Neural cell (in vitro differentiated cells): Measurements from ENCODE around the gene SCGB1C1. TPM values are rescaled to one million over a fixed set of nuclear protein-coding genes. Genes with fewer than 3 reads are reported as not detected.
A peak's percentile ranks its signal among the peaks of the same experiment; 100 is the strongest.

Experiments
- H2AFZ ChIP-seq: fragments of 200-600, 300-800 bp; sonication (generic), shearing (Covaris generic); 2 replicates; pipeline ENCODE4 v1.6.0; 2014; ENCODE audit warnings: low read depth, mild to moderate bottlenecking, antibody characterized with exemption, low read length, moderate library complexity
- H3F3A ChIP-seq: fragments of 200-600 bp; shearing (Covaris generic); 2 replicates; pipeline ENCODE4 v1.6.1; 2016; ENCODE audit warnings: mild to moderate bottlenecking, moderate library complexity, mixed read lengths, antibody characterized with exemption, low read length; ENCODE audit not compliant: insufficient read depth, poor library complexity, severe bottlenecking
- H3K27ac ChIP-seq: fragments of 200-600, 300-800 bp; sonication (generic), shearing (Covaris generic); 2 replicates; pipeline ENCODE4 v1.5.1; 2014; ENCODE audit warnings: mild to moderate bottlenecking, low read length, moderate library complexity
- H3K27me3 ChIP-seq: fragments of 300-800, 200-600 bp; sonication (generic), shearing (Covaris generic); 2 replicates; pipeline ENCODE4 v1.6.0; 2014; ENCODE audit warnings: mild to moderate bottlenecking, low read depth, low read length, moderate library complexity; ENCODE audit not compliant: insufficient read depth
- H3K36me3 ChIP-seq: fragments of 300-800, 200-600 bp; sonication (generic), shearing (Covaris generic); 2 replicates; pipeline ENCODE4 v1.5.1; 2014; ENCODE audit warnings: mild to moderate bottlenecking, antibody characterized with exemption, low read length, moderate library complexity; ENCODE audit not compliant: insufficient read depth
- H3K4me2 ChIP-seq: fragments of 300-800, 200-600 bp; sonication (generic), shearing (Covaris generic); 2 replicates; pipeline ENCODE4 v1.6.0; 2014; ENCODE audit warnings: mild to moderate bottlenecking, low read length
- H3K4me3 ChIP-seq: fragments of 300-800, 200-600 bp; sonication (generic), shearing (Covaris generic); 2 replicates; pipeline ENCODE4 v1.5.1; 2014; ENCODE audit warnings: mild to moderate bottlenecking, low read length, moderate library complexity
- H3K79me2 ChIP-seq: fragments of 200-600 bp; shearing (Covaris generic); replicated peaks from 2 replicates; pipeline ENCODE4 v1.6.0; 2014; ENCODE audit warnings: mild to moderate bottlenecking, low read length, moderate library complexity; ENCODE audit not compliant: insufficient read depth
- H3K9ac ChIP-seq: fragments of 300-800, 200-600 bp; sonication (generic), shearing (Covaris generic); 2 replicates; pipeline ENCODE4 v1.6.1; 2016; ENCODE audit warnings: mild to moderate bottlenecking, low read length, mixed read lengths
- H3K9me2 ChIP-seq: fragments of 200-600 bp; shearing (Covaris generic); 2 replicates; pipeline ENCODE4 v1.6.1; 2016; ENCODE audit warnings: mild to moderate bottlenecking, low read length, mixed read lengths; ENCODE audit not compliant: insufficient read depth
- H3K9me3 ChIP-seq: fragments of 200-600, 300-800 bp; sonication (generic), shearing (Covaris generic); 2 replicates; pipeline ENCODE4 v1.6.1; 2016; ENCODE audit warnings: mild to moderate bottlenecking, mixed run types, low read length, moderate library complexity, mixed read lengths
- H4K20me1 ChIP-seq: fragments of 200-600 bp; shearing (Covaris generic); 2 replicates; pipeline ENCODE4 v1.6.1; 2016; ENCODE audit warnings: mild to moderate bottlenecking, mixed run types; ENCODE audit not compliant: insufficient read depth
- CTCF ChIP-seq: fragments of 450-650 bp; IDR thresholded peaks from 2 replicates; pipeline ENCODE4 v1.5.1; 2014; ENCODE audit warnings: antibody characterized with exemption, mild to moderate bottlenecking, moderate library complexity; ENCODE audit not compliant: poor library complexity, severe bottlenecking
- EP300 ChIP-seq: fragments of 450-650 bp; conservative IDR thresholded peaks from 2 replicates; pipeline ENCODE4 v1.6.1; 2014; ENCODE audit warnings: antibody characterized with exemption, mild to moderate bottlenecking, moderate library complexity; ENCODE audit not compliant: poor library complexity, severe bottlenecking
- EZH2 ChIP-seq: fragments of 200-600, 300-800 bp; shearing (Covaris generic), sonication (generic); IDR thresholded peaks from 2 replicates; pipeline ENCODE4 v1.6.1; 2014; ENCODE audit warnings: antibody characterized with exemption, low read length, borderline replicate concordance, mild to moderate bottlenecking; ENCODE audit not compliant: insufficient read depth, poor library complexity, severe bottlenecking
- MXI1 ChIP-seq: fragments of 450-650 bp; conservative IDR thresholded peaks from 2 replicates; pipeline ENCODE4 v1.6.1; 2014; ENCODE audit warnings: antibody characterized with exemption, mild to moderate bottlenecking; ENCODE audit not compliant: poor library complexity, severe bottlenecking
- POLR2AphosphoS5 ChIP-seq: IDR thresholded peaks from 2 replicates; pipeline ENCODE4 v1.6.1; 2012
- RAD21 ChIP-seq: fragments of 450-650 bp; conservative IDR thresholded peaks from 2 replicates; pipeline ENCODE4 v1.6.1; 2014; ENCODE audit warnings: antibody characterized with exemption, mild to moderate bottlenecking, moderate library complexity
- REST ChIP-seq: IDR thresholded peaks from 2 replicates; pipeline ENCODE4 v1.6.1; 2012; ENCODE audit warnings: borderline replicate concordance
- SMC3 ChIP-seq: fragments of 450-650 bp; conservative IDR thresholded peaks from 2 replicates; pipeline ENCODE4 v1.6.1; 2014; ENCODE audit warnings: antibody characterized with exemption, mild to moderate bottlenecking, moderate library complexity; ENCODE audit not compliant: poor library complexity
- TAF1 ChIP-seq: IDR thresholded peaks from 2 replicates; pipeline ENCODE4 v1.6.1; 2012; ENCODE audit warnings: low read depth
- polyA plus RNA-seq: library from polyadenylated mRNA; depleted of rRNA; stranded (reverse); fragments of >200 nt; gene quantifications from 2 replicates; pipeline ENCODE4 v1.2.3, GENCODE V29; 2014

Gene SCGB1C1
- polyA plus RNA-seq, 1 donor from 2014 or later = not detected

GRCh38 chr11:207863-208180, 14.9 kb downstream of the SCGB1C1 start:
- H3K36me3 ChIP-seq = no peaks in the 10 kb centered on the region
- H3K9me3 ChIP-seq = no peaks in the 10 kb centered on the region
- peaks cover 3% of the 10 kb centered on the region for H4K20me1 ChIP-seq
- peak overlapping the region; percentile 96 for H3K27ac ChIP-seq
- H3K79me2 ChIP-seq = peaks cover 30% of the 10 kb centered on the region
- H3K9me2 ChIP-seq = no peaks in the 10 kb centered on the region
- H3K9ac ChIP-seq = peak overlapping the region; percentile 98
- peak overlapping the region; percentile 98 for H3K4me2 ChIP-seq
- no peaks in the 10 kb centered on the region for H3F3A ChIP-seq
- TF ChIP-seq CTCF (no peak), REST (peak; percentile 68), SMC3 (peak; percentile 5), POLR2AphosphoS5 (no peak), EP300 (peak; percentile 5), MXI1 (no peak), RAD21 (no peak), EZH2 (no peak), TAF1 (peak; percentile 26)
- peak overlapping the region; percentile 57 for H2AFZ ChIP-seq
- H3K27me3 ChIP-seq = no peaks in the 10 kb centered on the region
- H3K4me3 ChIP-seq = peak overlapping the region; percentile 97

GRCh38 chr11:208181-208916, 15.5 kb downstream of the SCGB1C1 start:
- H3K36me3 ChIP-seq = no peaks in the 10 kb centered on the region
- no peak for TF ChIP-seq EZH2
- TF ChIP-seq POLR2AphosphoS5 = peak; percentile 79
- peak; percentile 12 for TF ChIP-seq EP300
- TF ChIP-seq SMC3 = peak; percentile 21
- TF ChIP-seq RAD21 = no peak
- TF ChIP-seq CTCF = no peak
- TF ChIP-seq MXI1 = peak; percentile 45
- no peak for TF ChIP-seq TAF1
- no peak for TF ChIP-seq REST
- peaks cover 30% of the 10 kb centered on the region for H3K79me2 ChIP-seq
- peak overlapping the region; percentile 96 for H3K27ac ChIP-seq
- peak overlapping the region; percentile 98 for H3K9ac ChIP-seq
- H3K27me3 ChIP-seq = no peaks in the 10 kb centered on the region
- H2AFZ ChIP-seq = peak overlapping the region; percentile 40
- H4K20me1 ChIP-seq = peaks cover 3% of the 10 kb centered on the region
- H3K9me3 ChIP-seq = no peaks in the 10 kb centered on the region
- peak overlapping the region; percentile 98 for H3K4me2 ChIP-seq
- peak overlapping the region; percentile 97 for H3K4me3 ChIP-seq
- no peaks in the 10 kb centered on the region for H3K9me2 ChIP-seq
- no peaks in the 10 kb centered on the region for H3F3A ChIP-seq
